Vagina (tissue), 2 donors: Measurements from ENCODE around the gene PKIG. TPM values are rescaled to one million over a fixed set of nuclear protein-coding genes. Genes with fewer than 3 reads are reported as not detected.
"Not testable (repeated sequence)": the region's sequence is repeated elsewhere in the genome, so short reads cannot be mapped to it uniquely, and the experiment has no call there.

Experiments used
- DNase-seq, 2 donors: peaks; one replicate each; pipeline ENCODE4 v3.0.0-alpha.2; 2017; ENCODE audit errors: extremely low spot score in 2 of 2
- H3K27ac ChIP-seq: fragments of 200-600 bp; sonication (generic); one replicate; pipeline ENCODE4 v1.5.1; 2019
- H3K27me3 ChIP-seq: fragments of 200-600 bp; sonication (generic); one replicate; pipeline ENCODE4 v1.5.1; 2019
- H3K36me3 ChIP-seq, 2 donors: fragments of 200-600 bp; sonication (generic); one replicate each; pipeline ENCODE4 v1.5.1; 2017 to 2019
- H3K4me1 ChIP-seq: fragments of 200-600 bp; sonication (generic); one replicate; pipeline ENCODE4 v1.5.1; 2019
- H3K4me3 ChIP-seq, 2 donors: fragments of 200-600 bp; sonication (generic); 1 replicate in 1 of 2; 2 replicates in 1 of 2; pipeline ENCODE4 v1.5.1; 2016 to 2019
- H3K9me3 ChIP-seq: fragments of 200-600 bp; sonication (generic); one replicate; pipeline ENCODE4 v1.5.1; 2019
- POLR2A ChIP-seq, 2 donors: fragments of 450-650 bp; IDR thresholded peaks; one replicate each; pipeline ENCODE4 v1.6.1; 2017; ENCODE audit warnings: antibody characterized with exemption in 2 of 2, mild to moderate bottlenecking in 2 of 2, moderate library complexity in 2 of 2
- POLR2AphosphoS5 ChIP-seq, 2 donors: sonication (generic); formaldehyde crosslinking; IDR thresholded peaks; one replicate each; pipeline ENCODE4 v1.9.0; 2017; ENCODE audit warnings: antibody characterized with exemption in 2 of 2, mild to moderate bottlenecking in 2 of 2, low read depth in 1 of 2; ENCODE audit not compliant: insufficient read depth in 1 of 2
- intact Hi-C: fragments of 100-400 bp; cut with DNase I; formaldehyde crosslinking; loops from one replicate; pipeline ENCODE4 v1.15.1; 2023
- total RNA-seq: library from RNA; depleted of rRNA; stranded (reverse); fragments of >200 nt; gene quantifications from one replicate; pipeline ENCODE4 v1.2.3, GENCODE V29; 2016
- TF ChIP-seq, protein P1 (sequence below), 3 experiments: fragments of 450-650 bp in 2 of 3; fragments of 200-600 bp in 1 of 3; sonication (generic) in 1 of 3; IDR thresholded peaks; one replicate each; pipeline ENCODE4 v1.5.1; 2017 to 2019; ENCODE audit warnings: antibody characterized with exemption in 3 of 3, mild to moderate bottlenecking in 2 of 3, moderate library complexity in 2 of 3

PKIG gene
- total RNA-seq, 1 donor from 2014 or later, result 146 TPM

DNA sequence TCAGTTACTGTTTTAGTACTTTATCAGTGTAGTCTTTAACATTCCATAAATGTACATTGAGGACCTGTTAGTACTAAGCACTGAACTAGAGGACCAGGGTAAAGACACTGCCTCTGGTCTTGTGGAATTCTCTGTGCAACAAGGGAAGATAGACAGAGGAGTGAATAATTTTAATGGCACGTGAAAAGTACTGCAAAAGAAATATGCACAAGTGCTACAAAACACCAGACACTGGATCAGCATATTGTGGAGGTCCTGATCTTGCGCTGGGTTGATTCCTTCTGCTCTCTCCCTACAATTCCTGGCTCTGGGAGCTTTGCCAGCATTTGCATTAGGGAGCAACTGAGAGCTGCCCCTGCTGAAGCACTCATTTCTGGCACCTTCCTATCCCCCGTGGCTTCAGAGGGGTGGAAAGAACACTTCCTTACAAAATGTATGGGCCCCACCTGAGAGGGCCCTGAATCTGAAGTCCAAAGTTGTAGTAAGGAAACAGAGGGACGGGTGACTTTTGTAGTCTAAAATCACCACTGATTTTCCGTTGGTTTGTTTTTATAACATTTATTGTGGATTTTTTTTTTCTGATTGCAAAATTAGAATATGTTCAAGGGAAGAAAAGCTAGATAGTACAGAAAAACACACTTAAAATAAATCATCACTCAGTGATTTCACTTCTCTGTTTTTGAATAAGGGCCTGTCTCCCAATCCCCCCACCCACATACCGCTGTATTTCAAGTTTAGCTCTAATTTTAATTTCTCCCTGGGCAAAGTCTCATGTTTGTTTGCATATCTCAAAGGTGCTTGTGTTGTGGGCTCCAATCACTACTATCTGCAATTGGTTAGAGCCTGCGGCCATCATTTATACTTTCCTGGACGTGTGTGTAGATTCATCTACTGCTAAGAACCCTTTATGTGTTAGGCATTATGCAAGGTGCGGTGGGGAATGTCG lies 4.9 kb downstream of the PKIG start:
- no peak overlapping the region for H3K4me3 ChIP-seq
- no peaks in the 10 kb centered on the region for H3K9me3 ChIP-seq
- peak overlapping the region; percentile 85 for H3K27ac ChIP-seq
- no peak for DNase-seq
- peaks cover 0 to 10% of the 10 kb centered on the region in 2 donors for H3K36me3 ChIP-seq
- H3K4me1 ChIP-seq, result peaks cover 34% of the 10 kb centered on the region
- intact Hi-C loops, result loop anchor here (1.0 kb wide), 1 partner anchor 30 kb away; no protein-coding TSS in a partner anchor
- TF ChIP-seq POLR2AphosphoS5 (IDR thresholded peaks at IDR 0.05; ENCODE audit: insufficient read depth in 1 of 2, low read depth in 1 of 2) (no peak), POLR2A (IDR thresholded peaks at IDR 0.05) (no peak)
- TF ChIP-seq, protein P1, sequence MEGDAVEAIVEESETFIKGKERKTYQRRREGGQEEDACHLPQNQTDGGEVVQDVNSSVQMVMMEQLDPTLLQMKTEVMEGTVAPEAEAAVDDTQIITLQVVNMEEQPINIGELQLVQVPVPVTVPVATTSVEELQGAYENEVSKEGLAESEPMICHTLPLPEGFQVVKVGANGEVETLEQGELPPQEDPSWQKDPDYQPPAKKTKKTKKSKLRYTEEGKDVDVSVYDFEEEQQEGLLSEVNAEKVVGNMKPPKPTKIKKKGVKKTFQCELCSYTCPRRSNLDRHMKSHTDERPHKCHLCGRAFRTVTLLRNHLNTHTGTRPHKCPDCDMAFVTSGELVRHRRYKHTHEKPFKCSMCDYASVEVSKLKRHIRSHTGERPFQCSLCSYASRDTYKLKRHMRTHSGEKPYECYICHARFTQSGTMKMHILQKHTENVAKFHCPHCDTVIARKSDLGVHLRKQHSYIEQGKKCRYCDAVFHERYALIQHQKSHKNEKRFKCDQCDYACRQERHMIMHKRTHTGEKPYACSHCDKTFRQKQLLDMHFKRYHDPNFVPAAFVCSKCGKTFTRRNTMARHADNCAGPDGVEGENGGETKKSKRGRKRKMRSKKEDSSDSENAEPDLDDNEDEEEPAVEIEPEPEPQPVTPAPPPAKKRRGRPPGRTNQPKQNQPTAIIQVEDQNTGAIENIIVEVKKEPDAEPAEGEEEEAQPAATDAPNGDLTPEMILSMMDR (IDR thresholded peaks at IDR 0.05), result no peak
- H3K27me3 ChIP-seq, result no peaks in the 10 kb centered on the region

DNA sequence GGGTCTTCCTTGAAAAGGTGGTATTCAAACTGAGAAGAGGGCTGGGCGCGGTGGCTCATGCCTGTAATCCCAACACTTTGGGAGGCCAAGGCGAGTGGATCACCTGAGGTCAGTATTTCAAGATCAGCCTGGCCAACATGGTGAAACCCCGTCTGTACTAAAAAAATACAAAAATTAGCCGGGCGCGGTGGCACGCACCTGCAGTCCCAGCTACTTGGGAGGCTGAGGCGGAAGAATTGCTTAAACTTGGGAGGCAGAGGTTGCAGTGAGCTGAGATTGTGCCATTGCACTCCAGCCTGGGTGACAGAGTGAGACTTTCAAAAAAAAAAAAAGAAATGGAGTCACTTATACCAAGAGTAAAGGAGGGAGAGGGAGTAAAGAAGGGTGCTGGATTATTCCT lies 5.9 kb downstream of the PKIG start:
- intact Hi-C loops, H3K36me3 ChIP-seq, H3K9me3 ChIP-seq, H3K27me3 ChIP-seq, H3K4me3 ChIP-seq, DNase-seq: not testable (repeated sequence)
- Histone ChIP-seq H3K4me1 (peaks cover 34% of the 10 kb centered on the region), H3K27ac (peak overlapping the region; percentile 85)

DNA sequence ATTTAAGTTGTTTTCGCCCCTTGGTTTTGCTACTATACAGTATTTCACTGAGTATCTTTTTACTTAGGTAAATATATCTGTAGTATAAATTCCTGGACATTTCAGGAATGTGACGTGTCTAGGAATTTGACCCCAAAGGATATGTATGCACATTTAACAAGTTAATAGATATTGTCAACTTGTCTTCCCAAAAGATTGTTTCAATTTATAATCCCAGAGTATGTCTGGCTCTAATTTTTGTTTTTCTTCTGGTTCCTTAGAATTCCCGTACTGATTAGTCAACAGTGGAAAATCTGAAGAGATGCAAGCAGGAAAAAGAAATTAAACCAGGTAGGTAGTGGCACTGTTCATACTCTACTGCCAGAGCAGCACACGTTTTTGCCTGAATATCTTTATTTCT lies 7.2 kb downstream of the PKIG start:
- Histone ChIP-seq H3K9me3 (no peaks in the 10 kb centered on the region), H3K27ac (no peak overlapping the region), H3K4me3 (no peak overlapping the region), H3K27me3 (no peaks in the 10 kb centered on the region), H3K36me3 (peaks cover 0 to 10% of the 10 kb centered on the region in 2 donors), H3K4me1 (peaks cover 37% of the 10 kb centered on the region)
- TF ChIP-seq POLR2AphosphoS5 (IDR thresholded peaks at IDR 0.05; ENCODE audit: insufficient read depth in 1 of 2, low read depth in 1 of 2), result no peak
- no peak for TF ChIP-seq POLR2A (IDR thresholded peaks at IDR 0.05)
- TF ChIP-seq, protein P1 (IDR thresholded peaks at IDR 0.05), result no peak
- no peak for DNase-seq
- intact Hi-C loops, result no loop called here

DNA sequence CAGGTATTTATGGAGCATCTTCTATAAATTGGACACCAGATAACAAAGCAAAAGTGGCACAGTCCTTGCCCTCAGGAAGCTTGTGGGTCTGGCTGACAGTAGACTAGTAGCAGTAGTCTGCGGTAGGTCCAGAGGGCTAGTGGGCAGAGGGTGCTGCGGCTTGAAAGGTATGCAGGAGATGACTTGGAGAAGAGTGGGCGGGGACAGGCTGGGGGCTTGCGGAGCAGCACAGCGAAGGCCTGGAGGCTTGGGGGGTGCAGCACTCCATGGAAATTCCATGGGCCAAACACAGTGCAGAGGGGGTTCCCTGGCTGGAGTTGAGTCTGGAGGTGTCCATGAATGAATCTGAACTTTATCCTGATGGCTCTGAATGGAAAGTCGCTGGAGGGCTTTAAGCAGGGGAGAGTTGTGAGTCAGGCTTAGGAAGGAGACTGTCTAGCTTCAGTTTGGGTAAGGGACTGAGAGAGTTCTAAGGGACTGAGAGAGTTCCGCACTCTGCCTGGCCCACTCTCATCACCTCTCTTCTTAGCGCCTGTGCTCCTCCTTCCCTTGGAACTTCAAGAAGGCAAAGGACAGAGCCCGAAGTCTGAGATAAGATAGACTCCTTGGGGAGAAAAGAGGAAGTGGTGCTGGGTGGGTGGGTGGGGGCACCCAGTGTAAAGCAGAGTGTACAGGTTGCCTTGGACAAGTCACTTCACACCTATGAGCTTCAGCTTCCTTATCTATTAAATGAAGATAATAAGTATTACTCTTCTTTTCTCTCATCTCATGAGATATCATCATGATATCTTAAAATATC lies 8.8 kb downstream of the PKIG start:
- peaks cover 31% of the 10 kb centered on the region for H3K4me1 ChIP-seq
- H3K27me3 ChIP-seq, result no peaks in the 10 kb centered on the region
- no peak for DNase-seq
- no peak for TF ChIP-seq POLR2AphosphoS5 (IDR thresholded peaks at IDR 0.05; ENCODE audit: insufficient read depth in 1 of 2, low read depth in 1 of 2)
- TF ChIP-seq, protein P1 (IDR thresholded peaks at IDR 0.05), result no peak
- H3K9me3 ChIP-seq, result no peaks in the 10 kb centered on the region
- peaks cover 0 to 7% of the 10 kb centered on the region in 2 donors for H3K36me3 ChIP-seq
- no peak overlapping the region for H3K4me3 ChIP-seq
- no peak overlapping the region for H3K27ac ChIP-seq
- intact Hi-C loops, result no loop called here

DNA sequence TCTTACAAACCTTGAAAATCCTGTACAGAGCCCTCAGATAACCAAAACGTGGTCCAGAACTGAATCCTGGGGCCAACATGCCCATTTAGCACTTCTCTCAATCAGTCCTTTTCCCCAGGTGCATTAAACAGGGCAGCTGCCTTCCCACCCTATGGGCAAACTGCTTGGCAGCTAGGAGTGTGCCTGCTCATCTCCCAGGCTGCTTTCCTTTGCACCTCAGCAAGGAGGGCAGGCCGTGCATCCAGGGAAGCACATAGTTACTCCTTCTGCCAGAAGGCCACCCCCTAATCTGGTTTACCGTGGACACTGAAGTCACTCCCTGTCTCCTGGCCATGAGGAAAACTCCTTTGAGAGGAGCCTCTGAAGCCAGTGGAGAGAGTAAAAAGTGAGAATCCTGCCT lies 10.0 kb downstream of the PKIG start:
- Histone ChIP-seq H3K4me3 (no peak overlapping the region), H3K4me1 (peaks cover 32% of the 10 kb centered on the region), H3K9me3 (no peaks in the 10 kb centered on the region), H3K27ac (no peak overlapping the region), H3K27me3 (no peaks in the 10 kb centered on the region), H3K36me3 (peaks cover 0 to 7% of the 10 kb centered on the region in 2 donors)
- intact Hi-C loops, result no loop called here
- TF ChIP-seq, protein P1 (IDR thresholded peaks at IDR 0.05), result no peak
- no peak for TF ChIP-seq POLR2AphosphoS5 (IDR thresholded peaks at IDR 0.05; ENCODE audit: insufficient read depth in 1 of 2, low read depth in 1 of 2)
- TF ChIP-seq POLR2A (IDR thresholded peaks at IDR 0.05), result no peak
- no peak for DNase-seq
